Activated CD8-positive, alpha-beta memory T cell treated with anti-CD3 and anti-CD28 coated beads, Interleukin-2, amount 10 ng/mL, durations not matched to agents 7 days and 5 days (primary cell): ENCODE results near the gene PAX2. TPM values are rescaled to one million over a fixed set of nuclear protein-coding genes. Genes with fewer than 3 reads are reported as not detected.

Experiments used
- ATAC-seq: fragments of 150-1000 bp; cut with Tn5 transposase; one replicate; pipeline ENCODE4 v1.10.0; 2021; ENCODE audit warnings: moderate library complexity
- CTCF ChIA-PET: fragments of 350-600 bp; sonication (Branson Sonifier 250); formaldehyde crosslinking; loops from one replicate; lab custom pipeline; 2021; ENCODE audit warnings: antibody characterized with exemption; lab: Charles Lee
- DNase-seq: peaks from one replicate; pipeline ENCODE4 v3.0.0-alpha.2; 2020
- H3K27ac Mint-ChIP-seq: one replicate; pipeline ENCODE4 v1.8.0; 2021; ENCODE audit warnings: mild to moderate bottlenecking, mixed read lengths
- H3K27me3 Mint-ChIP-seq: one replicate; pipeline ENCODE4 v1.8.0; 2021; ENCODE audit warnings: mixed read lengths
- H3K36me3 Mint-ChIP-seq: one replicate; pipeline ENCODE4 v1.8.0; 2021; ENCODE audit warnings: mild to moderate bottlenecking, mixed read lengths
- H3K4me1 Mint-ChIP-seq: one replicate; pipeline ENCODE4 v1.8.0; 2021; ENCODE audit warnings: mixed read lengths
- H3K4me3 Mint-ChIP-seq: one replicate; pipeline ENCODE4 v1.8.0; 2021; ENCODE audit warnings: mild to moderate bottlenecking, moderate library complexity, mixed read lengths
- H3K9me3 Mint-ChIP-seq: one replicate; pipeline ENCODE4 v1.8.0; 2022; ENCODE audit warnings: low read depth, mixed read lengths
- total RNA-seq, 2 experiments: library from RNA; stranded (reverse); gene quantifications; one replicate each; pipeline ENCODE4 v1.2.3, GENCODE V29; 2021

PAX2 gene
- total RNA-seq, 2 experiments from 2014 or later = not detected

DNA sequence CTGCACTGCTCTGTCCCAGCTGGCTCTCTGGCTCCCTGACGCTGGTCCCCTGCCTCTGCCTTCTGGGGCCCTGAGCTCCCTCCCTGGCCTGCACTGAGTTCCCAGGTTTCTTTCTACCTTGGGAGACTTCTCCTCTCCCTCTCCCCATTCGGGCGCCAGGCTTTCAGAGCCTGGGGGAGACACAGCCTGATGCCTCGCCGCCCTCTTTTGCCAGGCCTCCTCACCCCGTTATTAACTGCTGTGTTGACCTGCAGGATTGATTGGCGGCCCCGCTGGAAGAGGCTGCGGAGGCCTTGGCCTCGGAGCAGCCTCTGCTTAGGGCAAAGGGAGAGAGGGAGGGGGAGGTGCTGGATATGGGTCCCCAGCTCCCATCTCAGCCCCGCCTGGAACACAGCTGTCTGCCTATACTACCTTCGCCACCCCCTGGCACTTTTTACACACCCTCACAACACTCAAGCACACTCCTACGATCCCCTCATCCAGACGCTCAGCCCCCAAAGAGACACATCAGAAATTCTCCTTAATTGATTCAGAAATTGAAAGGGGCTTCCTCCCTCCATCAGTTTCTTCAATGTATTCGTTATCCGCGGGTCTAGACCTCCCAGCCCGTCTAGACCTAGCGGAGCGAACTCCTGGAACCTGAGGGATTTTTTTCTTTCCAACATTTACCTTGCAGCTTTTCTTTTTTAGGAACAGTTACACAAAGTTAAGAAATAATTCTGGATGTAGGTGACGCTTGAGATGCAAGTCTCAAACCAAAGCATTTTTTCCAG is 7.1 kb upstream of the PAX2 start:
- H3K27me3 Mint-ChIP-seq = peaks cover 97% of the 10 kb centered on the region
- no peak overlapping the region for H3K27ac Mint-ChIP-seq
- no peaks in the 10 kb centered on the region for H3K9me3 Mint-ChIP-seq
- peak overlapping the region; percentile 69 for H3K4me3 Mint-ChIP-seq
- CTCF ChIA-PET = interaction anchor here (1.1 to 1.3 kb wide), 2 partner anchors 10 to 176 kb away, joined by 3 to 4 read pairs; no protein-coding TSS in a partner anchor
- ATAC-seq (no peak), DNase-seq (no peak)
- peaks cover 2% of the 10 kb centered on the region for H3K36me3 Mint-ChIP-seq
- H3K4me1 Mint-ChIP-seq = peaks cover 34% of the 10 kb centered on the region

DNA sequence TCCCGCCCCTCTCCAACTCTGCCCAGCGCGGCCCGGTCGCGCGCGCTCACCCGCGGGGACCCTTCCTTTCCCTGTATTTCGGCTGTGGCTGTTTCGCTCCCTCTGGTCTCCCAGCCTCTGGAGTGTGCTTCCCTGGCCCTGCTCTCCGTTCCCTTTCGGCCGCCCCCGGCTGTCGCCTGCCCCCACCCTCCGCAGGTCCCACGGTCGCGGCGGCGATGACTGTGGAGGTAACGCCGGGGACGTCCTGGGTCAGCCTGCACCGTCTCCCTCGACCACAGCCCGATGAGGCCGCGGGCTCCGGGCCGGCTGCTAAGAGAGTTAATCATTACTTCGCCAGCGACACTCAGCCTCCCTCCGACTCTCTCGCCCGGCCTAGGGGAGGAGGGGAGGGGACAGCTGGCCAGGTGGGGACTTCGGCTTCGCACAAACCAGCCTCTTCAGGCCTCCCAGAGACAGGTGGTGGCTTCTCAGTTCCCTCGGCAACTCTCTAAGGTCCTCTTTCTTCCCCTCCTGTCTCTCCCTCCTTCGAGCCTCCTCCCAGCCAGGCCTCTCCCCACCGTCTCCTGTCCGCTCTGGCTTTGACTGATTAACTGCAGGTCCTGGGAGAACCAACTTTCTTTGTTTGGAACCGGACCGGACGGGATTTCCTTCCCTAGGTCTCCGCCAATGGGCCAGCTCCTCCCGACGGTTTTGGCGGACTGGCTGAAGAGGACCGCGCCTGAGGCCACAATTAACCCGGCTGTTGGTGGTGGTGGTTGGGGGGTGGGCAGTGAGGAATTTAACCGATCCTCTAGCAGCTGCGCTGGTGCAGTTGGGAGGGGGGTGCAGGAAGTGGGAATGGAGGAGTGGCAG is 5.6 kb upstream of the PAX2 start:
- no peaks in the 10 kb centered on the region for H3K9me3 Mint-ChIP-seq
- H3K4me3 Mint-ChIP-seq = no peak overlapping the region
- H3K27ac Mint-ChIP-seq = no peak overlapping the region
- no peaks in the 10 kb centered on the region for H3K36me3 Mint-ChIP-seq
- peaks cover 97% of the 10 kb centered on the region for H3K27me3 Mint-ChIP-seq
- DNase-seq (no peak), ATAC-seq (no peak)
- CTCF ChIA-PET = interaction anchor here (0.6 to 5.5 kb wide), 2 partner anchors 178 to 630 kb away, joined by 3 to 50 read pairs; no protein-coding TSS in a partner anchor
- H3K4me1 Mint-ChIP-seq = peaks cover 33% of the 10 kb centered on the region

DNA sequence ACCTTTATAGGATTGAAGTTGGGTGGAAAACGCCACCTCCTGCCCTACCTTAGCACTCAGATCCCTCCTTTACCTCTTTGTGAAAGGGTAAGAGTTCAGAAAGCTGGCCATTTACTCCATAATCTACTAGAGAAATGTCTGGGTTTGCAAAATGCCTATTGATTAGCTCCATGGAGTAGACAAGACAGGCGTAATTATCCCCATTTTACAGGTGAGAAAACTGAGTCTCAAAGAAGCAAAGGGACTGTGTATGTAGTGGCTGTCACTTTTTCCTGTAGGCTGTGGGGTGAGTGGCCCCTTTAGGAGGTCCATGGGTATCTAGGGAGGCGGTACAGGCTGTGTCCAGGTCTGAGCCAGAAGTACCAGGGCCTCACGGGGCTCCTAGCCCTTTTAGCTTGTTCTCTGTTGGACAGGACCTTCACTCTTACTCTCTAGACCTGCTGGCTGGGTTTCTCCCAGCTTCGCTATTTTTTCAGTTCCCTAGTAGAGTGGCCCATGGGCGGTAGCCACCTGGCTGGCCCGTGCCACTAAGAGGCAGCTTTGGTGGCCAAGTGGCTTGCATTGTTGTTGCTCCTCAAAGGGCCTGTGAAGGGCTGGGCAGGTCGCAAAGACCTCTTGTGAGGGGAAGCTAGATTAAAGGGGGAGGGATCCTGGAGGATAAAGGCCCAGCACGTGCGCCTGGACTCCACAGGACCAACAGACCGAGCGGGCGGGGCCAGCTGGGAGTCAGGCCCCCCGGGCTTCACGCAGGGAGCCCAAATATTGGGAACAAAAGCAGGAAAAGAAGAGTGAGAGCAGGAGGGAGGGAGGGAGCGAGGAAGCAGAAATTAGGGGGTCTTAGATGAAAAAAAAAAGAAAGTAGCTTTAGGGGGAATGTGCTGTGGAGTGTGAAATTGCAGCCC is 4.7 kb upstream of the PAX2 start:
- no peaks in the 10 kb centered on the region for H3K9me3 Mint-ChIP-seq
- peaks cover 33% of the 10 kb centered on the region for H3K4me1 Mint-ChIP-seq
- H3K4me3 Mint-ChIP-seq = no peak overlapping the region
- DNase-seq (no peak), ATAC-seq (no peak)
- H3K27ac Mint-ChIP-seq = no peak overlapping the region
- H3K36me3 Mint-ChIP-seq = no peaks in the 10 kb centered on the region
- CTCF ChIA-PET = interaction anchor here (0.6 to 5.5 kb wide), 3 partner anchors 109 to 179 kb away, joined by 3 to 50 read pairs (median 3); no protein-coding TSS in a partner anchor
- peaks cover 94% of the 10 kb centered on the region for H3K27me3 Mint-ChIP-seq

DNA sequence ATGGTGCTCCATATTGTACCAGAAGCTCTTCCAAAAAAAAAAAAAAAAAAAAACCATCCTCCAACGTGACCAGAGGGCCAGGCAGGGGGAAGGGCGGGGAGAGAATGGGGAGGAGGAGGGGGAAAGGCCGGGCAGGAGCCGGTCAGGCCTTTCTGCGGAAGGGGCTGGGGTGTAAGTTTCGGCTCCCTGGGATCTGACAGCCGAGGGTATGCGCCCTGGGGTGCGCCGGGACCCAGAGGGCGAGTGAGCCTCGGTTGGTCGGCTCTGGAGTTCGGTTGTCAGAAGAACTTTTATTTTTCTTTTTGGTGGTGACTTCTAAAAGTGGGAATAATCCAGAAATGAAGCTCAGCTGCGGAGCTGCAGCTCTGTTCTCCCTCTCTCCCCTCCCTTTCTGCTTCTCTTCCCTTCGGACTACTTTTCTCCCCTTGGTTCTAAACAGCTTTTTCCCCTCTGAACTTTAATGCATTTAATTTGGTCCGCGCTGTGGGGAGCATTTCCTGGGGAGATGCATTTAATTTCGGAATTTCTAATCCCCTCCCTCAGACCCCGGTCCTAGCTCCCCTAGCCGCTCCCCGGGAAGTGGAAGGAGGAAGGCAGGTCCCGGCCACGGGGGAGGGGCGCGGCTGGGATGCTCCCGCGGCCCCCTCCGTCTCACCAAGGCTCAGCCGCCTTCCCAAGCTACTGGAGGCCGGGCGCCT is 3.9 kb upstream of the PAX2 start:
- Mint-ChIP-seq H3K27me3 (peaks cover 92% of the 10 kb centered on the region), H3K4me1 (peaks cover 33% of the 10 kb centered on the region), H3K9me3 (no peaks in the 10 kb centered on the region), H3K4me3 (no peak overlapping the region), H3K36me3 (peaks cover 2% of the 10 kb centered on the region), H3K27ac (no peak overlapping the region)
- no peak for DNase-seq
- CTCF ChIA-PET = interaction anchor here (0.6 to 5.5 kb wide), 3 partner anchors 108 to 179 kb away, joined by 3 to 50 read pairs (median 3); no protein-coding TSS in a partner anchor
- ATAC-seq = no peak

DNA sequence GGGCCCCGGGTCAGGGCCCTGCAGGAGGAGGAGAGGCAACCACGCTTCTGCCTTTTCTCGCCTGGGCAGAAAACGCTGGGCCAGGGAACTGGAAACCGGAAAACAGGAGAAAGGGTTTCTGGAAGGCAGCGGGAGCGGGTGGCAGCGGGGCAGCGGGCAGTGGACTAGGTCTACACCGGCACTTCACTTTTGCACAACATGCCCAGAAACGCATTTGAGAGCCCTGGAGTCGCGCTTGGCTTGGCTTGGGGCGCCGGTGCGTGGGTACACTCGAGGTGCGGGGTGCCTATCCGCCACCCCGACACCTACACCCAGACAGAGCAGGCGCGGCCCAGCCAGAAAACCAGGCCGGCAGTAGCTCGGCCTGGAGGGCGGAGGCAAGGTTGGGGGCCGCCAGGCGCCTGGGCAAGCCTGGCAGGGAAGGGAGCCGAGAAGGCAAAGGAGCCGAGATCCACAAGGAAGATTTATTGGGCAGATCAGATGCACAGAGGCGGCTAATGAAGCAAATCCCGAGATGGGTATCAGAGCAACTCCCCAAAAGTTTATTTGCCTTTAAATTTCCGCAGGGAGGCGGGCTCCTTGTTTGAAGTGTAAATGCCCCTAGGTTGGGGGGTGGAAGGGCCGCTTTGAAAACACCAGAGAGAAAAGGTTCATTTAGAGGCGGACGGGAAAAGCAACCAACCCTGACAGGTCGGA is 3.2 kb upstream of the PAX2 start:
- Mint-ChIP-seq H3K27ac (no peak overlapping the region), H3K4me1 (peaks cover 30% of the 10 kb centered on the region), H3K9me3 (no peaks in the 10 kb centered on the region), H3K4me3 (no peak overlapping the region), H3K36me3 (peaks cover 2% of the 10 kb centered on the region), H3K27me3 (peaks cover 92% of the 10 kb centered on the region)
- no peak for ATAC-seq
- DNase-seq = no peak
- CTCF ChIA-PET = interaction anchor here (1.2 to 5.5 kb wide), 5 partner anchors 30 to 207 kb away, joined by 3 to 50 read pairs (median 3); partner anchors contain the start of gene HIF1AN

DNA sequence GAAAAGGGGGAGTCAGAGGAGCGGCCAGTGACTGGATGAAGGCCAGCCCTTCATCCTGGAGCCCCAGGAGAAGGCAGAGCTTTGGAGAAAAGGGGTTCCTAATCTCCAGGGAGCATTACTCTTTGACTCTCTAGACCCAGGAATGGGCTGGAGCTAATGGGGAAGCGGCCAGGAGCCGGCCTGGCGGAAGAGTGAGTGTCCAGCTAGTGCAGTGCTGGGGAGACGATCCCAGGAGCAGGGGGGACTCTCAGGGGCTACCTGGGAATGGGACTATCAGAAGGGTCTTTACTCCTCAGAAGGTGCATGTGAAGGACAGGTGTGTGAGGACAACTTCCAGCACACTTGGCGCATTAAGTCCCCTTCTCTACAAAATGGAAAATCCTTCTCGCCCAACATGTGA is 2.4 kb upstream of the PAX2 start:
- H3K27ac Mint-ChIP-seq = no peak overlapping the region
- H3K36me3 Mint-ChIP-seq = peaks cover 2% of the 10 kb centered on the region
- H3K4me3 Mint-ChIP-seq = no peak overlapping the region
- no peaks in the 10 kb centered on the region for H3K9me3 Mint-ChIP-seq
- ATAC-seq = no peak
- DNase-seq = no peak
- CTCF ChIA-PET = interaction anchor here (0.6 to 5.5 kb wide), 22 partner anchors 9 to 353 kb away, joined by 3 to 50 read pairs (median 4); partner anchors contain the start of genes HIF1AN and SLF2
- peaks cover 25% of the 10 kb centered on the region for H3K4me1 Mint-ChIP-seq
- H3K27me3 Mint-ChIP-seq = peaks cover 88% of the 10 kb centered on the region

DNA sequence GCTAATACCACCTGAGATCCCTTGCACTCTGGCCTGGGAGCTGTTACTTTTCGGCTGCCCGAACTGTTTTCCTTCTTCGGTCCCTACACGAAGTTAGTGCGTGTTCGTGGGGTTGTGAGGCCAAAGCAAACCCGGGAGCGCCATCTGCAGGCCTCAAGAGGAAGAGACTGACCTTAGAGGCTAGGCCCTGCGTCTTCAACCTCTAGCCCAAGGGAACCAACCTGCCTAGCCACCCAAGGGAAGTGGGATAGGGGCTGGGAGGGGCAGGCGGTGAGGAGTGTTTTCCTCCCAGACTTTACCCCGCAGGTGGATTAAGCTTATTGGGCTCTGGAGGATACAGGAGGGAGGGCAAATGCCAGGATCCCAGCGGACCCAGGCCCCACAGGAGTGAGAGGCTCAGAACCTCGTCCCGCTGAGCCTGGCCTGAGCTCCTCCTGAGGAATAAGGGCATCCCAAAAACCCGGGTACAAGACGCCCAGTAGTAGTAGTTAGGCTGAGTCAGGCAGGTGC is 1.7 kb upstream of the PAX2 start:
- Mint-ChIP-seq H3K27ac (peak overlapping the region; percentile 24), H3K27me3 (peaks cover 88% of the 10 kb centered on the region), H3K9me3 (no peaks in the 10 kb centered on the region), H3K4me1 (peaks cover 19% of the 10 kb centered on the region), H3K4me3 (no peak overlapping the region), H3K36me3 (peaks cover 2% of the 10 kb centered on the region)
- peak; percentile 65 for DNase-seq
- peak; percentile 78 for ATAC-seq
- CTCF ChIA-PET = interaction anchor here (0.6 to 5.5 kb wide), 25 partner anchors 8 to 352 kb away, joined by 3 to 50 read pairs (median 4); partner anchors contain the start of genes HIF1AN and SLF2

DNA sequence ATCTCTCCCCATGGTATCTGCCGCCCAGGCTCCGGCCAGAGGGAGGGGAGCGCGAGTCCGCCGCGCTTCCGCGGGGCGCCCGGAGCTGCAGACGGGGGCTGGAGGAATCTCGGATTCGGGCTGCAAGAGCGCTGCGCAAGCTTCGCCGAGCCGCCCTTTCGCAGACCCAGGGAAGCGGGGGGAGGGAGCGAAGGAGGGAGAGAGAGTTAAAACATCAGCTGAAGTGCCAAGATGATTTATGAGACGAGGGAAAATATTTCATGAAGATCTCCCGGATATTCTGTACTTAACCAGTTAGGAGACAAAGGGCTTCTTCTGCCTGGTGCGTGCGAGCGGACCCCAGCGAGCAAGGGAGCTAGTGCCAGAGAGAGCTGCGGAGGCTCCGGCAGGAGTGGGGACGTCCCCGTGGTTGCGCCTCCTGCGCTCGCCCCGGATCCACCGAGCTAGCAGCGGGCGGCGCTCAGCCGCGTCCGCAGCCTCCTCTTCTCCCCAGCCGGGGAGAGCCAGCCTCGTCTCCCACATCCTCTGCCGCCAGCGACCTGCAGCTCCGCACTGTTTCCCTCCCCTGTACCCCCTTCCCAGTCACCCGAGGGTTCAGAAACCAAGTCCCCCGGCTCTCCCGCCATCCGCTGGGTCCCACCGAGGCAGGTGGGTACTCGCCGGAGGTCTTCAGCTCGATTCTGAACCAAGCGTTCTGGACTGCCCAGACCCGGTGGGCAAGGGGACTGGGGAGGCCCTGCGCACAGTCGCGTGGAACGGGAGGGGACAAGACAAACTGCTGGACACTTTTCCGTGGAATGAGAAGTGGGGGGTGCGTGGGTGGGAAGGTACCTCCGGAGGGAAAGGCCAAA is 1.0 kb upstream of the PAX2 start:
- Mint-ChIP-seq H3K27ac (no peak overlapping the region), H3K4me1 (peaks cover 24% of the 10 kb centered on the region), H3K4me3 (no peak overlapping the region), H3K27me3 (peaks cover 88% of the 10 kb centered on the region), H3K9me3 (no peaks in the 10 kb centered on the region), H3K36me3 (peaks cover 2% of the 10 kb centered on the region)
- ATAC-seq (no peak), DNase-seq (no peak)
- CTCF ChIA-PET = interaction anchor here (0.6 to 5.5 kb wide), 17 partner anchors 8 to 393 kb away, joined by 3 to 50 read pairs (median 5); partner anchors contain the start of gene SLF2

DNA sequence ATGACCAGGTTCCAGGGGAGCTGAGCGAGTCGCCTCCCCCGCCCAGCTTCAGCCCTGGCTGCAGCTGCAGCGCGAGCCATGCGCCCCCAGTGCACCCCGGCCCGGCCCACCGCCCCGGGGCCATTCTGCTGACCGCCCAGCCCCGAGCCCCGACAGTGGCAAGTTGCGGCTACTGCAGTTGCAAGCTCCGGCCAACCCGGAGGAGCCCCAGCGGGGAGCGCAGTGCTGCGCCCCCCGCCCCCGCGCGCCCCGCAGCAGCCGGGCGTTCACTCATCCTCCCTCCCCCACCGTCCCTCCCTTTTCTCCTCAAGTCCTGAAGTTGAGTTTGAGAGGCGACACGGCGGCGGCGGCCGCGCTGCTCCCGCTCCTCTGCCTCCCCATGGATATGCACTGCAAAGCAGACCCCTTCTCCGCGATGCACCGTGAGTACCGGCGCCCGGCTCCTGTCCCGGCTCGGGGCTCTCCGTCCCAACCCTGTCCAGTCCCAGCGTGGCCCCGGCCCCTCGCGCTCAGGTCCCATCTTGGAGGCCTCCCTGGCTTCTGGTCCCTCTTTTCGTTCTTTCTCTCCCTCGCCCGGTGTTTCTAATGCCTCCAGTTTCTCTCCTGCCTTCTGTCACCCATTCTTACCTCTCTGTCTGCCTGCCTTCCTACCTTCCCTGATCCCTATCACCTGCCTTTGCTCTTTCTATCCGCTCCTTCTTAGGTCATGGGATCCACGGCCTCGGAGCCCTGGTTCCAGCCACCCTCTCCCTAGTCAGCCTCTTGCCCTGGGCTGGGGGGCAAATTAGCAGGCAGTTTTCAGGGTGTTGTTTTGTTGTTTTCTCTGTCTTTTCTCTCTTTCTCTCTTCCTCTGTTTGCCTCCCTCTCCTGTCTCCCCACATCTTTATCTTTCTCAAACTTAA is 751 bp downstream of the PAX2 start:
- peaks cover 24% of the 10 kb centered on the region for H3K4me1 Mint-ChIP-seq
- DNase-seq = no peak
- peak overlapping the region; percentile 35 for H3K27ac Mint-ChIP-seq
- no peaks in the 10 kb centered on the region for H3K9me3 Mint-ChIP-seq
- CTCF ChIA-PET = interaction anchor here (0.8 kb wide), 1 partner anchor 67 kb away, joined by 3 read pairs; no protein-coding TSS in a partner anchor
- H3K27me3 Mint-ChIP-seq = peaks cover 88% of the 10 kb centered on the region
- ATAC-seq = no peak
- H3K4me3 Mint-ChIP-seq = peak overlapping the region; percentile 9
- peaks cover 2% of the 10 kb centered on the region for H3K36me3 Mint-ChIP-seq
